A673 (cell line): Measurements from ENCODE around the gene YTHDF1. TPM values are rescaled to one million over a fixed set of nuclear protein-coding genes. Genes with fewer than 3 reads are reported as not detected.
A peak's percentile ranks its signal among the peaks of the same experiment; 100 is the strongest.

ENCODE experiments used
- BruUV-seq: library from RNA; stranded (reverse); fragments of 400-500 nt; replicated peaks from 2 replicates; lab custom pipeline; 2021; lab: Mats Ljungman, UMichigan
- CTCF ChIA-PET: fragments of 300-600 bp; sonication (Branson Sonifier 250); formaldehyde crosslinking; loops from one replicate; lab custom pipeline; 2022; ENCODE audit warnings: antibody characterized with exemption; lab: Charles Lee
- POLR2A ChIA-PET: fragments of 300-600 bp; sonication (Branson Sonifier 250); formaldehyde crosslinking; loops from one replicate; lab custom pipeline; 2022; ENCODE audit warnings: antibody characterized with exemption; ENCODE audit not compliant: low non-redundant PET; lab: Charles Lee
- DNase-seq: peaks from one replicate; pipeline ENCODE4 v3.0.0-alpha.2; 2015; ENCODE audit warnings: low spot score
- H3K27ac ChIP-seq: fragments of 200-600 bp; sonication (generic); 2 replicates; pipeline ENCODE4 v1.5.1; 2016; ENCODE audit warnings: mixed run types, low read depth, mild to moderate bottlenecking, mixed read lengths, antibody characterized with exemption, low read length; ENCODE audit not compliant: poor library complexity, severe bottlenecking
- H3K27me3 ChIP-seq: fragments of 200-600 bp; sonication (generic); replicated peaks from 2 replicates; pipeline ENCODE4 v1.6.1; 2017; ENCODE audit warnings: mixed run types, low read depth, mild to moderate bottlenecking, mixed read lengths, antibody characterized with exemption, low read length; ENCODE audit not compliant: insufficient read depth, poor library complexity
- H3K36me3 ChIP-seq: fragments of 200-600 bp; sonication (generic); 2 replicates; pipeline ENCODE4 v1.6.1; 2016; ENCODE audit warnings: mixed run types, mild to moderate bottlenecking, mixed read lengths, antibody characterized with exemption, low read length; ENCODE audit not compliant: insufficient read depth, poor library complexity, severe bottlenecking
- H3K4me1 ChIP-seq: fragments of 200-600 bp; sonication (generic); 2 replicates; pipeline ENCODE4 v1.6.1; 2017; ENCODE audit warnings: mixed run types, mild to moderate bottlenecking, mixed read lengths, antibody characterized with exemption, low read length; ENCODE audit not compliant: insufficient read depth, poor library complexity, severe bottlenecking
- H3K4me3 ChIP-seq: fragments of 200-600 bp; sonication (generic); 2 replicates; pipeline ENCODE4 v1.5.1; 2016; ENCODE audit warnings: low read depth, mixed run types, mild to moderate bottlenecking, mixed read lengths, low read length; ENCODE audit not compliant: poor library complexity, severe bottlenecking
- H3K9me3 ChIP-seq: fragments of 200-600 bp; sonication (generic); 2 replicates; pipeline ENCODE4 v1.6.1; 2016; ENCODE audit warnings: mixed run types, low read depth, mild to moderate bottlenecking, mixed read lengths, antibody characterized with exemption, low read length; ENCODE audit not compliant: poor library complexity, severe bottlenecking
- CTCF ChIP-seq: fragments of 300-800, 200-600 bp; sonication (generic); conservative IDR thresholded peaks from 2 replicates; pipeline ENCODE4 v1.5.1; 2017; ENCODE audit warnings: low read depth, mild to moderate bottlenecking, antibody characterized with exemption, low read length, moderate library complexity, mixed read lengths
- EZH2 ChIP-seq: fragments of 200-600 bp; sonication (generic); IDR thresholded peaks from 2 replicates; pipeline ENCODE4 v1.6.1; 2017; ENCODE audit warnings: borderline replicate concordance, low read depth, mild to moderate bottlenecking, mixed read lengths, antibody characterized with exemption, low read length; ENCODE audit not compliant: poor library complexity, severe bottlenecking
- intact Hi-C: fragments of 100-400 bp; cut with micrococcal nuclease; formaldehyde crosslinking; loops from one replicate; pipeline ENCODE4 v1.10.0; 2022; ENCODE audit not compliant: unreplicated experiment
- total RNA-seq: library from RNA; stranded (reverse); gene quantifications from 2 replicates; pipeline ENCODE4 v1.2.3, GENCODE V29; 2021

The YTHDF1 gene
- total RNA-seq, 1 experiment from 2014 or later = 52.4 TPM

GRCh38 chr20:63177785-63178445 is 38.0 kb downstream of the YTHDF1 start:
- TF ChIP-seq EZH2 (peak; percentile 96), CTCF (no peak)
- Histone ChIP-seq H3K9me3 (no peaks in the 10 kb centered on the region), H3K36me3 (no peaks in the 10 kb centered on the region), H3K27me3 (peaks cover 71% of the 10 kb centered on the region), H3K27ac (no peak overlapping the region), H3K4me3 (peak overlapping the region; percentile 21), H3K4me1 (no peaks in the 10 kb centered on the region)
- no TSS peak for BruUV-seq
- CTCF ChIA-PET = interaction anchor here (0.5 kb wide), 1 partner anchor 454 kb away, joined by 3 read pairs; no protein-coding TSS in a partner anchor
- intact Hi-C loops = no loop called here
- DNase-seq = peak; percentile 31
- POLR2A ChIA-PET = no interaction called here

- peak; percentile 42 for DNase-seq
- Histone ChIP-seq H3K9me3 (no peaks in the 10 kb centered on the region), H3K27ac (no peak overlapping the region), H3K4me3 (peak overlapping the region; percentile 21), H3K36me3 (no peaks in the 10 kb centered on the region), H3K27me3 (peaks cover 74% of the 10 kb centered on the region), H3K4me1 (no peaks in the 10 kb centered on the region)
- intact Hi-C loops = no loop called here
- POLR2A ChIA-PET = interaction anchor here (0.5 kb wide), 1 partner anchor 875 kb away, joined by 9 read pairs; no protein-coding TSS in a partner anchor
- no TSS peak for BruUV-seq
- CTCF ChIA-PET = no interaction called here
- TF ChIP-seq CTCF (no peak), EZH2 (peak; percentile 3)
Observed at GRCh38 chr20:63177134-63177784, 38.7 kb downstream of the YTHDF1 start.

- peaks cover 74% of the 10 kb centered on the region for H3K27me3 ChIP-seq
- H3K4me3 ChIP-seq = no peak overlapping the region
- no TSS peak for BruUV-seq
- DNase-seq = no peak
- H3K36me3 ChIP-seq = no peaks in the 10 kb centered on the region
- peak; percentile 95 for TF ChIP-seq EZH2
- no peak for TF ChIP-seq CTCF
- ChIA-PET POLR2A (interaction anchor here (0.5 kb wide), 1 partner anchor 874 kb away, joined by 9 read pairs; no protein-coding TSS in a partner anchor), CTCF (no interaction called here)
- H3K4me1 ChIP-seq = no peaks in the 10 kb centered on the region
- H3K9me3 ChIP-seq = no peaks in the 10 kb centered on the region
- intact Hi-C loops = no loop called here
- no peak overlapping the region for H3K27ac ChIP-seq
Observed at GRCh38 chr20:63176427-63177133, 39.4 kb downstream of the YTHDF1 start.
